Suprapubic skin (tissue), 4 donors: ENCODE measurements around the gene MAEA. TPM values are rescaled to one million over a fixed set of nuclear protein-coding genes. Genes with fewer than 3 reads are reported as not detected.
A peak's percentile ranks its signal among the peaks of the same experiment; 100 is the strongest.

ENCODE experiments used
- DNase-seq, 2 donors: peaks; one replicate each; pipeline ENCODE4 v3.0.0-alpha.2; 2019; ENCODE audit warnings: low spot score in 2 of 2
- H3K27ac ChIP-seq: fragments of 200-600 bp; sonication (generic); one replicate; pipeline ENCODE4 v1.5.1; 2019
- H3K27me3 ChIP-seq: fragments of 200-600 bp; sonication (generic); one replicate; pipeline ENCODE4 v1.5.1; 2019
- H3K36me3 ChIP-seq: fragments of 200-600 bp; sonication (generic); one replicate; pipeline ENCODE4 v1.5.1; 2019
- H3K4me1 ChIP-seq: fragments of 200-600 bp; sonication (generic); one replicate; pipeline ENCODE4 v1.5.1; 2019
- H3K4me3 ChIP-seq: fragments of 200-600 bp; sonication (generic); one replicate; pipeline ENCODE4 v1.5.1; 2019; ENCODE audit warnings: mild to moderate bottlenecking
- H3K9me3 ChIP-seq: fragments of 200-600 bp; sonication (generic); one replicate; pipeline ENCODE4 v1.5.1; 2019
- CTCF ChIP-seq, 2 donors: fragments of 200-600 bp in 1 of 2; fragments of 450-650 bp in 1 of 2; sonication (generic) in 1 of 2; IDR thresholded peaks; one replicate each; pipeline ENCODE4 v1.5.1; 2016 to 2019; ENCODE audit warnings: antibody characterized with exemption in 2 of 2, mild to moderate bottlenecking in 1 of 2, moderate library complexity in 1 of 2
- EP300 ChIP-seq: sonication (generic); formaldehyde crosslinking; IDR thresholded peaks from one replicate; pipeline ENCODE4 v1.6.1; 2017; ENCODE audit warnings: antibody characterized with exemption
- POLR2A ChIP-seq, 2 donors: fragments of 450-650 bp; IDR thresholded peaks; one replicate each; pipeline ENCODE4 v1.6.1; 2017; ENCODE audit warnings: antibody characterized with exemption in 2 of 2, mild to moderate bottlenecking in 2 of 2, moderate library complexity in 2 of 2
- POLR2AphosphoS5 ChIP-seq, 3 donors: sonication (generic); formaldehyde crosslinking; IDR thresholded peaks; one replicate each; pipeline ENCODE4 v1.6.1; 2017; ENCODE audit warnings: antibody characterized with exemption in 3 of 3
- whole genome bisulfite sequencing: methylation state at CpG from one replicate; pipeline ENCODE4 v1.1.5; 2018; 5-methylcytosine and 5-hydroxymethylcytosine counted together
- total RNA-seq, 4 donors: library from RNA; depleted of rRNA; stranded (reverse); fragments of >200 nt; gene quantifications; one replicate each; pipeline ENCODE4 v1.1.0, GENCODE V29; 2016

Gene MAEA
- total RNA-seq, 4 donors from 2014 or later, result 58.7 to 112 (median 69.5) TPM

GRCh38 chr4:1246111-1246881, 43.4 kb upstream of the MAEA start:
- DNase-seq, result peak; percentile 66 to 72
- H3K4me3 ChIP-seq, result peak overlapping the region; percentile 96
- no peaks in the 10 kb centered on the region for H3K27me3 ChIP-seq
- WGBS, result 43% methylated on average over 18 of the region's 24 CpGs
- TF ChIP-seq POLR2AphosphoS5 (IDR thresholded peaks at IDR 0.05) (no peak), EP300 (no peak), CTCF (IDR thresholded peaks at IDR 0.05) (no peak), POLR2A (IDR thresholded peaks at IDR 0.05) (no peak)
- H3K4me1 ChIP-seq, result peaks cover 78% of the 10 kb centered on the region
- H3K36me3 ChIP-seq, result peaks cover 4% of the 10 kb centered on the region
- H3K9me3 ChIP-seq, result no peaks in the 10 kb centered on the region
- H3K27ac ChIP-seq, result no peak overlapping the region

- whole genome bisulfite sequencing, result 16% methylated on average over 11 of the region's 48 CpGs
- Histone ChIP-seq H3K27ac (peak overlapping the region; percentile 97), H3K36me3 (no peaks in the 10 kb centered on the region), H3K4me1 (peaks cover 71% of the 10 kb centered on the region), H3K4me3 (peak overlapping the region; percentile 96), H3K27me3 (no peaks in the 10 kb centered on the region), H3K9me3 (no peaks in the 10 kb centered on the region)
- TF ChIP-seq CTCF (IDR thresholded peaks at IDR 0.05), result no peak
- no peak for TF ChIP-seq POLR2A (IDR thresholded peaks at IDR 0.05)
- TF ChIP-seq EP300, result no peak
- TF ChIP-seq POLR2AphosphoS5 (IDR thresholded peaks at IDR 0.05), result no peak
- DNase-seq, result peak; percentile 66 to 76
Observed at GRCh38 chr4:1246901-1247863, 42.5 kb upstream of the MAEA start.

GRCh38 chr4:1247864-1248244, 41.8 kb upstream of the MAEA start:
- peak; percentile 74 to 78 for DNase-seq
- 0% methylated on average over 5 of the region's 40 CpGs for WGBS
- Histone ChIP-seq H3K27ac (peak overlapping the region; percentile 97), H3K36me3 (no peaks in the 10 kb centered on the region), H3K4me3 (peak overlapping the region; percentile 96), H3K4me1 (peaks cover 64% of the 10 kb centered on the region), H3K27me3 (no peaks in the 10 kb centered on the region), H3K9me3 (no peaks in the 10 kb centered on the region)
- TF ChIP-seq POLR2AphosphoS5 (IDR thresholded peaks at IDR 0.05), result no peak
- TF ChIP-seq EP300, result no peak
- no peak for TF ChIP-seq CTCF (IDR thresholded peaks at IDR 0.05)
- TF ChIP-seq POLR2A (IDR thresholded peaks at IDR 0.05), result no peak

GRCh38 chr4:1248245-1249147, 41.2 kb upstream of the MAEA start, which contains the start of gene CTBP1:
Gene CTBP1, minus strand, starts transcription at chr4:1249130. Its CDS starts 7,799 bp downstream, at chr4:1241331.
- Histone ChIP-seq H3K4me3 (peak within 1 kb of the TSS; percentile 96), H3K36me3 (no peaks in the 10 kb centered on the region), H3K27ac (peak within 1 kb of the TSS; percentile 97), H3K9me3 (no peaks in the 10 kb centered on the region), H3K4me1 (peaks cover 58% of the 10 kb centered on the region), H3K27me3 (no peaks in the 10 kb centered on the region)
- WGBS, result 1% methylated on average over 14 of the region's 163 CpGs
- DNase-seq, result peak; percentile 79 to 81
- TF ChIP-seq CTCF (IDR thresholded peaks at IDR 0.05) (no peak), POLR2A (IDR thresholded peaks at IDR 0.05) (peak in 1 of 2 donors; percentile 37)
